SK-N-DZ (cell line): Measurements from ENCODE around the gene ISCA2.
A peak's percentile ranks its signal among the peaks of the same experiment; 100 is the strongest.

Experiments
- DNase-seq: peaks from one replicate; pipeline ENCODE4 v3.0.0-alpha.2; 2015; ENCODE audit warnings: low spot score

Gene ISCA2

DNA sequence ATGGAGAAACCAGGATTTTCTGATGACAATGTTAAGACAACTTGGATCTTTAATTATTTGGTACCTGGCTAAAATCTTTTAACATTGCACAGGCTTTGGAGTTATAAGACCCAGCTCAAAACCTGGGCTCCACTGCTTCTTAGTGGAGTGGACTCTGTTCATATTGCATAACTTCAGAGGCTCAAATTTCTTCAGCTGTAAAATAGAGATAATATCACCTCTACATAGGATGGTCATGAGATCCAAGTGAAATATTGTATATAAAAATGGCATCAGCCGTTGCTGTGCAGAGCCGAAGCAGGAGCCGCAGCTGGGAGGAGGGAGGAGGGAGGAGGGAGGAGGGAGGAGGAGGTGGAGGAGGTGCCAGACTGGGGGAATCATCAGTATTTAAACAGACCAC, 11.0 kb upstream of the ISCA2 start:
- no peak for DNase-seq

DNA sequence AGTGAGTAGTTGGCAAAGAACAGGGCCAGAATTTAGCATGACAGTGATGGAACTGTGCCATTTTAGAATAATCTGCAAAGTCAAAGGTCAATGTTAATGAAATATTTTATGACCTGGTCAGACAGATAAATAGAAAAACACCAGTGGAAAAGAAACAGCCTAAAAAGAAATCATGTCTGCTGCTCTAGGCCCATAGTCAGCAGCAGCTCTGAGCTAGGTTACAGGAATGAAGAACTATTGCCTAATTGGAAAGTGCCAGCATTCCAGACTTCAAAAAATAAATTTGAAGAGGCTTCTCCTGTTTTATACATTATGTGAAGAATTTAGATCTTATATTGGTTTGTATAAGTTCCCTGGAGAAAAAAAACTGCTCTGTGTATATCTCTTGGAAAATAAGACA, 10.2 kb upstream of the ISCA2 start:
- no peak for DNase-seq

DNA sequence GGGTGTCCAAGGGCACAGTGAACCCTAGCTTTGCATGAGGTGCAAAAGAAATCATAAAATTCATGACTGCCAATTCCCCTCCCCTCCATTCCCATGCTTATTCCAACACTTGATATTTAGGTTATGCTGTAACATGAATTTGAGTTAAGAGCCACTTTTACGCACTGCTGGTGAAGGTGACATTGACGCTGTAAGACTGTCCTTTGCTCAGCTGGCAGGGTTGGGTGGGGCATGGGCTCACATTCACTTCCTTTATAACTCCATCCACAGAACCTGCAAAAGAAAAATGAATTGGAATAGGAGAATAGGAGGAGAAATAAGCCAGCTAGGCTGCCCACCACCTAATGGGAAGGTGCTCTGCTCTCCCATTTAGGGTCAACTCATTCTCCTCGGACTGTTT, 7.4 kb upstream of the ISCA2 start:
- no peak for DNase-seq

DNA sequence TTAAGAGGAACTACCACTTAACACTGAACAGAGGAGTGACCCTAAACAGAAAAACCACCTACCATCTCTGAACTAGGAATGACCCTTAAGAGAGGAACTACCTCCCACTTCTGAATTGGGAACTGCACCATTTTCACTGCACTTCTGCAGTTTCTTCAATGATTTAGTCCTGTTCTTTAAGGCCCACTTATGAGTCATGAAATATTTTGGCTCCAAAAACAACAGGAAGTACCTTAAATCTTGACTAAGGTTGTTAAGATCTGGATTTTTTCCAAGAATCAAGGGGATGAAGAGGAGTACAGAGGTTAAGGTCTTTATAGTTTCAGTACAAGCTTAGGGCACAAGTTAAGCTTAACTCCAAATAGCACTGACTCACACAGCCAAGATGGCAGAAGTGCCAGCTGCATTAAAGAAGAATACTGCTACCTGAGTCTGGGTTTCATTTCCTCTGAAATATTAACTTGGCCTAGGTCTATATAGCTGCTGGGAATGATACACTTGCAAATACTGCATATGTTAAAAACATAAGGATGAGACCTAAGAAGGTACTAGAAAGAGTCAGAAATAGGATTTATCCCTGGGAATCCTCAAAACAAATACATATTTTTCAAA, 4.7 kb upstream of the ISCA2 start:
- DNase-seq: no peak

DNA sequence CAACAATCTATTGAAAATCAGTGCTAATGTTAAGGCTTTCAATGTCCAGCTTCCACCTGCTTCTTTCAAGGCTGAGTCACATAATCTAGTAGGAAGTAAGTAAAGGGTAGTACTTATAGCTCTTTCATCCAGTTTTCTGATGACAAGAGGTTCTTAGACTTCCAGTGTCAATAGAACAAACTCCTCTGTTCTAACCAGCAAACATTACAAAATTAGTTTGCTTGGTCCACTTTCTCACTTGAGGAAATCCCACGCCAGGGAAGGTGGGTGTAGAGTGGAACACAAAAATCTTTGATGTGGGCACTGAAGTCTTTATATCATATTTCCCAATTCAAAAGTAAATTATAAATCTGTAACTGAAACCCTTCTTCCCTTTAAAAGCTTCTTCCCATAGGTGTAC, 3.1 kb upstream of the ISCA2 start:
- no peak for DNase-seq

DNA sequence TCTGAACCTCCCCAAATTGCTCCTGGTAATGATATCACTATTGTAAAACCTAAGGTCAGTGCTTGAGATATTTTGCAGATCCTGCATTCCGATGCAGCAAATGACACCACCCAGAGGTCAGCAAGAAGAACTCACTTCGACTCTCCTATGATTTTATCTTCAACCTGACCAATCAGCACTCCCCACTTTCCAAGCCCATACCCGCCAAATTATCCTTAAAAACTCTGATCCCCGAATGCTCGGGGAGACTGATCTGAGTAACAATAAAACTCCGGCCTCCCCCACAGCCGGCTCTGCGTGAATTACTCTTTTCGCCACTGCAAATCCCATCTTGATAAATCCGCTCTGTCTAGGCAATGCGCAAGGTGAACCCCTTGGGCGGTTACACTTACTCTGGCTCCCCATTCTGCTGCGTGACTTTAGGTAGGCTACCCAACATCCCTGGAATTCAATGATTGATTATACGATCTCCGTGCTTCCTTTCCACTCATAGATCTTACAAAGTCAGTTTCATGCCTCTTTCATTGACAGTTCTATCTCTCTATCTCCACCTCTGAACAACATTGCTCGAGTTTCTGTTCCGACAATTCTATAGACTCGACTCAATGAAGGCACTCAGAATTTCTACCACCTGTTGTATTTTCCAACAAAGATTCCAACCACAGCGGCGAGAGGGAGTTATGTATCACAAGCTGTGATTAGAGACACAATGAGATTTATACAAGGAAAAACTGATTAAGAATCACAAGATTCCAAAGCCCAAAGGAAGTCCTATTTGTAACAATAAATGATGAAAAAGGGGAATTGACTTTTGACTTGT, 1.4 kb upstream of the ISCA2 start:
- DNase-seq: no peak

DNA sequence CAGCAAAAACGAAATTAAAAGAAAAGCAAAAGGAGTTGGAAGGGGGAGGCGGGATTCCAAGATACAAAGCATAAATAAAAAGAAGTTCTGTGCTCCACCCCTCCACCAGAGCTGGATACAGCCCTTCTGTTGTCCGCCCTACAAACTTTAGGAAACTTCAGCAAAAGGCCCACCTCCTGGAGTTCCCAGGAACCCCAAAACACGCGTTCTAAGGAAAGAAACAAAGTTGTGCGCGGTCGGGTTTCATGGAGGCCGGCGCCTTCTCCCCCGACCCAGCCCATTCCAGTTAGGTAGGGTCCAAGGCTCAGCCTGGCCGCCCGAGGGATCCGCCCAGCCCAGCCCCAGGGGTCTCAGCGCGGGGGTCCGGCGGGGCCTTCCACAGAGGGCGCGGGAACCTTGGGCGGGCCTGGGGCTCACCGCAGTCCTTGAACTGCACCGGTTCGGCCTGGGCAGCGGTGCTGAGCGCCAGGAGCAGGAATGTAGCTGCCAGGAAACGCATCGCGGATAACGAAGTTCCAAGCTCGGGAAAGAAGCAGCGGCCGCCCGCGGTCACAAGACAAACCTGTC, 706 bp upstream of the ISCA2 start, which contains the start of gene NPC2:
Gene NPC2, minus strand, starts transcription at position 530 of the 567 bp plus-strand sequence. Its CDS starts 31 bp downstream, at position 499.
- no peak for DNase-seq

DNA sequence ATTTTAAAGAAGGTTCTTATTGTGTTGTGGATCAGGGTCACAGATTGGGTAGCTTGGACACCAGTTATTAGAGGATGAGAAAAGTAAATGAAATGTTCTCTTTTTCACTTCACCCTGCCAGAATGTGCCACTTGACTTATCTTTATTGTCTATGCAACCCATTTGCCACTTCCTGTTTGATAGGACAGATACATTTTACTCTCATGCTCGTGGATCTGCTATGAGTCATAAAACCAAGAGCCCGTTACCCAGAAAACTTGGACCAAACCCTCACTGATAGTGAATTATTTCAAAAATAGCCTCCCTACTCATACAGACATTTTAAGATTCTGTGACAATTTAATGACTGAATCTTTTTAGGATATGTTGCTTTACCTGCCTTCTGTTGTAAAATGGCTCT, 1.8 kb downstream of the ISCA2 start:
- DNase-seq: no peak

DNA sequence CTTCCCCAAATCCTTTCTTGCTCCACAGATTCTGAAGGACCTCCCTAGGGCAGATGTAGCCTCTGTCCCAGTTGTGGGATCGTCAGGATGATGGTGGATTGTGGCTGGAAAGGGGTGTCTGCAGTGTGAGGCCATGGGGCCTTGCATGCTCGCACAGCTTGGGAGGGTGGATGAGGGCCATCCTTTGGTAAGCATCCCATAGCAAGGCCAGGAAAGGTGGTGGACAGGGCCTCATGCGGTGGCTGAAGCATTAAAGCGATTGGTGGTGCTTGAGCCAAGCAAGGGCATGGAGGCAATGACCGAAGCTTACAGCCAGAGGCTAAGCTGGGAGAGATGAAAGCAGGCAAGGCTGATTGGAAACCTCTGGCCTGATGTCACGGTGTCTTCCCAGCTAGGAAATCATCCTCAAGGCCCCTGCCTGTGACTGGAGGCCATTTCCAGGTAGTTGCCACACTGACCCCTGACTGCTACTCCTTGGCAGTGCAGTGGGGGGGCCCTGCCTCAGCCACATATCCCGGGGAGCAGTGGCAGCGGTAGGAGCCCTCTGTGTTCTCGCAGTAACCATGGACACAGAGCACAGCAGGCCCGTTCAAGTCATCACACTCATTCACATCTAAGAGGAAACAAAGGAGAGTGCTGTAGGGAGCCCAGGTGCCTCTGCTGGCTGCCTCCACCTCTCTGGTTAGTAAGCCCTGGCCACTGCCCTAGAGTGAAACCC, 7.0 kb downstream of the ISCA2 start:
- DNase-seq: no peak

DNA sequence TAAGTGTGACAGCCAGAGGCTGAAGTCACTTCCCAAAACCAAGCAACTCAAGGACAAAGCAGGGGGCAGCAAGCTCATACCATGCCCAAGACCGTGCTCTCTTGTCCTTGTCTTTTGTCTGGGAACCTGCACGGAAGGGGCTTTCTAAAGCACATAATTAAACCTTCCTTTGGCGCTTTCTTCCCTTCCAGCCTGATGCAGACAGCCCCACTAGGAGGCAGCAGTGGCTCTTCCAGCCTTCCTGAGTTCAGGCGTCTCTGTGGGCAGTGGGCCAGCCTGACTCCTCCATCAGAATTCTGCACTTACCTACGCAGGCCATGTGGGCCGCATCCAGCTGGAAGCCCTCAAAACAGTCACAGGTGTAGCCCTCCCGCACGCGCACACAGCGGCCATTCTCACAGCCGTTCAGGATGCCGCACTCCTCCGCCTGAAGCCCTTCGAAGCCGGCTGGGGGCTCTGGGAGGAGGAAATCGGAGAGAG, 7.6 kb downstream of the ISCA2 start:
- DNase-seq: peak; percentile 60

DNA sequence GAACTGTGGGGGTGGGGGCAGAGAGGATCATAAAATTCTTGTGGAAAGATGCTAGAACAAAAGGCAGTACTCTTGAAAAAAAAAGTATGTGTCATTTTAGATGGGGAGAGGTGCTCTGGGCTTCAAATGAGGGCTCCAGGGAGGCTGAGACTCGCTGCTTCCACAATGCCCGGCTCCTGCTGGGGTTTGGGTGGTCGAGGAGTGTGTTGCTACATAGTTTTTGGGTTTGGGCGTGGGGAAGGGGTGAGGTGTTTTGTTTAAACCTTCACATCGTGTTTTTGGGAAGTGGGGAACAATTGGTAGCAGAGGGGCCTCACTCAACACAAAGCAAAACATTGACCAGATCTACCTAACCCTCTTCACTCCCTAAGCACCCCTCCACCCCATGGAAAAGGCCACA, 8.1 kb downstream of the ISCA2 start:
- DNase-seq: no peak

DNA sequence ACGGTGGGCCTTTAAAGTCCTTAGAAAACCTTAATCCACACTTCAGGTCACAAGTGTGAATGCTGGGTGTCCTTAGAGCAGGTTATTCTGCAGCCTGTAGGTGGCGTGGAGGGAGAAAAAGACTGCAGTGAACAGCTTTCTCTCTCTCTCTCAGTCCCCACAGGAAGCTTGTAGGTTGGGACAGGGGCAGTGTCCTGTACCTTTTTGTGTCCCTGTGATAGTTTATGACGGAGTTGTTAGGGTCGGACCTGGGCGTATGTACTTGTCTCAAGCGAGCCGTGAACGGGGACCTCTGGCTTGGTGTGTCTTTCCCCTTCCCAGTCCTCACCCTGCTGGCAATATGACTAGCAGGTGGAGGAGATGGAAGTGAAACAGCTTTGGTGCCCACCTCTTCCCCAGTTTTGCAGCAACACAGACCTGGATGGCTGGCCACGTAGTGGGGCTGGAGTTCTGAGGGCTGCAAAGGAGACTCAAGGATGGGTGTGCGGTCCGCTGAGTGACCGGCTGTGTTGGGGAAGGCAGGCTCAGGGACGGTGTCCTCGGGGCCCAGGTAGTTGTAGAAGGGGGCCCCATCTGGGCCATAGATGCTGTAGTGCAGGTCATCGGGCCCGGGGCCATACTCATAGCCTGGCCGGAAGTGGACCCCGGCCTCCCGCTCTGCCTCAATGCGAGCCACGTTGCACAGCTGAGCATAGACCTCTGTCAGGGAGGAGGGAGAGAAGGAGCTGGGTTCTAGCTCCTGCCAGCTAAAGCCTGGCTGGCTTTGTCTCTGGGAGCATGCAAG, 8.9 kb downstream of the ISCA2 start:
- DNase-seq: peak; percentile 49

DNA sequence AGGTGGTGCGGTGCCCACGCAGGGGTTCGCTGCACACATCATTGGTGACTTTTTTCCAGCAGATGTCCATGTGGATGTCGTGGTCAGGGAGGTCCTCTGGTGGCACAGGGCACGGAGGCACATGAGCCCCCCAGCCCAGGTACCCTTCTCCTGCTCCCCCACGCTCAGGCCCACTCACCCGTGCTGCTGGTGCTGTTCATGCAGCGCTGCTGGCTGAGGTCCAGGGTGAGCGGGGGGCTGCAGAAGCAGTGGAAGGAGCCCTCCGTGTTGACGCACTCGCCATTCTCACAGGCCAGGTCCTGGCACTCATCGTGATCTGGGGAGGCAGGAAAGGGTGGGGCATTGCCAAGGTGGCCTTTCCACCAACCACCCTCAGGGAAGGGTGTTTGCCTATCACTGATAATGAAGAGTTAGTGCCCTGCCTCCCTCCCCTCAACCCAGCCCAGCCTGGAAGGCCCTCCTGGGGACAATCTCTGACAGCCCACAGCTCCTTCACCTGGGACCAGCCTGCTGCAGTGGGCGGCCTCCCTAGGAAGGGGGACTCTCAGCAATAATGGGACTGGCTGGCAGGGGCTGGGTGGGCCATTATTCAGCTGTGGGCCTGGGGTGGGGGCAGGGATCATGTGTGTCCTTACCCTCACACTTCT, 9.8 kb downstream of the ISCA2 start:
- no peak for DNase-seq

DNA sequence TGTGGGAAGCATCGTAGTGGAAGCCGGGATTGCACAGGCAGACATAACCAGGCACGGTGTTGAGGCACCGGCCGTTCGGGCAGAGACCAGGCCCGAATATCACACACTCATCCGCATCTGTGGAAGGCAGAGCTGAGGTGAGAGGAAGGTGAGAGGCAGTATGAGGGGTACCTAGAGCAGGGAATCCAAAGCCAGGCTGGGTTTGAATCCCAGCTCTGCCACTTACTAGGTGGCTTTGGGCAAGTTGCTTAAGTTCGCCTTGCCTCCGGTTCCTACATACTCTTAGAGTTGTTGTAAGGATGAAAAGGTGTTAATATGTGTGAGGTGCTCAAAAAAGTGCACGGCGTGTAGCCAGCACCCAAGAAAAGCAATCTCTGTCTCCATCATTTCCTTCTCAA, 10.4 kb downstream of the ISCA2 start:
- no peak for DNase-seq

DNA sequence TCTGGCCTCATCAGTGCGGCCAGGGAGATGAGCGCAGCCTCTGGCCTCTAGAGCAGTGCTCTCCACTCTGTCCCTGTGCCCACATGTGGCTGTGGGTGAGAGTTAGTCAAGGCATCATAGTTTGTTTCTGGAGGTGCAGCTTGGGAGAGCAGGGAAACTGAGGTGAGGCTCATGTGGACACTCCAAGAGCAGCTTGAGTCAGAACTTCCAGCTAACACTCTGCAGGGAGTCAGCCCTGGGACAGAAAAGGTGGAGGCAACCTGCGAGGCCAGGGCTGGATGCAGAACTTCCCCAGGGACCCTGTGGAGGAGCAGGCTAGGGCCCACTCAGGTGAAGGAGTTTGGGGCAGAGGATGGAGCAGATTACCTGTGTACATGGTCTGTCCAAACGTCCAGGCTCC, 10.8 kb downstream of the ISCA2 start:
- DNase-seq: no peak

DNA sequence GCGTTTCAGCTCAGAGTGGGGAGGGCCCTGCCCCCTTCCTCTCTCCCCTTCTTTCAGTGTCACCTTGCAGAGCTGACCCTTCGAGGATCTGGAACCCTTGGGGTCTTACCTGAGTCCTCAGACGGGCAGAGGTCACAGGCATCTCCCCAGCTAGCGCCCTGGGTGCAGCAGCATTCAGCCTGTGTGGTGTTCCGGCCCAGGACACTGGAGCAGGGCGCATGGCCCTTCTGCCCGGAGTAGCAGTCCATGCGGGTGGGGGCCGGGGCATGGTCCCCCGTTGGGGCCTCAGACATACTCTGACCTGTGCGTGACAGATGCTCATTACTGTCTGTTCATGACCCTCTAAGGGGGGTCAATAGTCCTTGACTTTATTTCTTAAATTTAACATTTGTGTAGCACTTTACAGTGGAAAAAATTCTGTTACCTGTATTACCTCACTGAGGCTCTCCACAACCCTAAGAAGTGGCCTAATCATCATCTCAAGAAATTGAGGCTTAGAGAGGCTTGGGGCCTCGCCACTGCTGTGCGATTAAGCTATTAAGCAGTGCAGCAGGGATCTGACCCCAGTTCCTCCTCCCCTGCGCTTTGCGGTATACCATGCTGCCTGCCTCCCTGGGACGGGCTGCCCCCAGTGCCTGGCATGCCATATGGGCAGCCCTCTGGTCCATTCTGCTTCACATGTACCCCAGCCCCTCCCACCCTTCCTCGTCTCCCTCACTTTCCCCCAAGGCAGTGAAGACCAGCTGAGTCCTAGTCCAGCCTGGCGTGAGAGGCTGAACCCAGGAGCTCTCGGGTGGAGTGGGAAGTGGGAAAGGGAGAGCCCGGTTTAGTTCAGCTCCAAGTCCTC, 11.5 kb downstream of the ISCA2 start:
- DNase-seq: no peak

DNA sequence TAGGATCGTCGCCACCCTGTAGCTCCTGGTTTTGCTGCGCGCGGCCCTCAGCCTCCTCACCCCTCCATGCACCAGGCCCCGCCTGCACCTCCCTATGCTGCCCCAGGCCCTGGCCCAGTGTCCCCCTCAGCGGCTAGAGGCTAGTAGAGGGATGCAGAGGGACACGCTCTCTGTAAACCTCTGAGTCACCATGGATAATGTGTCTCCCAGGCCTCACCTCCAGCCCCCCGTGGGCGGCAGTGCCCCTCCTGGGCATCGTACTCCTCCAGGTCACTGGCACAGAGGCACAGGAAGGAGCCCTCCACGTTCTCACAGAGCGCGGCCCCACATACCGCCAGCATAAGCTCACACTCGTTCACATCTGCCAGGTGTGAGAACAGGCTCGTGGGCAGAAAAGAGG, 12.3 kb downstream of the ISCA2 start:
- DNase-seq: no peak

DNA sequence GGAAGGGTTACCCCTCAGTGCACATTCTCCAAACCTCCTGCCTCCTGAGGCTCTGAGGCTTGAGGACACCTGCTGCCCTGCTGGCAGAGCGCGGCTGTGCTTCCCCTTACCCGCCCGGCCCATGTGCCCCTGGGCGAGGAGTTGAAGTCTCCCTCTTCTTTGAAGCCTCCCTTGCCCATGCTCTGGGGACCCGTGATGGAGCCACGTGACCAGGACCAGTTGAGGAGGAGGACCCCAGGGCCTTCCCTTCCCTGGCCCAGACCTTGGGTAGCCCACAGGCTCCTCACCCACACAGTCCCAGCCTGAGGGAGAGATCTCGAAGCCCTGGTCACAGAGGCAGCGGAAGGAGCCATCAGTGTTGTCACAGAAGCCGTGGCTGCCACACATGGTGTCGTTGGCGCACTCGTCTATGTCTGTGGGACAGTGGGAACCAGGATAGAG, 12.9 kb downstream of the ISCA2 start:
- DNase-seq: no peak

DNA sequence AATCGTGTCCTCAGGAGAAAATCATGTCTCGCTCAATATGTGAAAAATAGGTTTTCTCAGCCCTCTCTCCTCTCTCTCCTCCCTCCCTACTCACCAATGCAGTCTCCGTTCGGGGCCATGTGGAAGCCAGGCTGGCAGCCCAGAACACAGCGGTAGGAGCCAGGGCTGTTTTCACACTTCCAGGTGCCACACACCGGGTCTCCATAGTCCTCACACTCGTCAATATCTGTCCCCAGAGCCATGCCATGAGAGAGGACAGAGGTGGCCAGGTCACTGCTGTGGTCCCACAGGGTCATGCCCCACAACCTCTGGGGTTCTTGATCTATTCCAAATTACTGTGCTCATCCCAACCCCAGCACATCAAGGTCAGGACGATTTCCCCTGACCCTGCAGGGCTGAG, 13.5 kb downstream of the ISCA2 start:
- no peak for DNase-seq

DNA sequence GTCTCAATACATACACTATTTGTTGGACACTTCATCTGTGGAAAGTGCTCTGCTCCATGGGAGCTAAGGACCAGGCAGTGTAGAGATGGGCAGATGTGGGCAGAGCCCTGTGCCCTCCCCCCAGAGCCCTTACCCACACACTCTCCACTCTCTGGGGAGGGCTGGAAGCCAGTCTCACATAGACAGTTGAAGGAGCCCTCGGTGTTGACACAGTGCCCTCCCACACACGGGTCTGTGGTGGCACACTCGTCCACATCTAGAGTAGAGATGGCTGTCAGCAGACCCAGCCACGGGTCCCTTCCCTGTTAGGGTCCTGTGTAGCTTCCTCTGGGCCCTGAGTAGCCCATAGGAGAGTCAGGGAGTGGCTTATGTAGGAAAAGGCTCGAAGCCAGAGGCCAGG, 14.3 kb downstream of the ISCA2 start:
- DNase-seq: no peak
